HCT116 (cell line): ENCODE measurements around the gene SULT1B1. TPM values are rescaled to one million over a fixed set of nuclear protein-coding genes. Genes with fewer than 3 reads are reported as not detected.

Experiments
- ATAC-seq: fragments of 200-7000 bp; cut with Tn5 transposase; 2 replicates; pipeline ENCODE4 v1.9.1; 2020; ENCODE audit warnings: mild to moderate bottlenecking, moderate library complexity
- BruUV-seq: library from RNA; stranded (reverse); fragments of 400-500 nt; replicated peaks from 2 replicates; lab custom pipeline; 2021; lab: Mats Ljungman, UMichigan
- CTCF ChIA-PET: fragments of 300-600 bp; sonication (Branson Sonifier 250); formaldehyde crosslinking; loops from one replicate; lab custom pipeline; 2021; ENCODE audit warnings: antibody characterized with exemption; lab: Charles Lee
- POLR2A ChIA-PET: fragments of 300-600, 350-600 bp; sonication (Branson Sonifier 250); formaldehyde crosslinking; loops from one replicate; lab custom pipeline; 2021; ENCODE audit warnings: antibody characterized with exemption; lab: Charles Lee
- RAD21 ChIA-PET, 2 experiments: fragments of 300-600 bp; sonication (Branson Sonifier 250); formaldehyde crosslinking; loops; one replicate each; lab custom pipeline; 2023; ENCODE audit warnings: low total read pairs in 2 of 2; ENCODE audit not compliant: uncharacterized antibody in 2 of 2, unreplicated experiment in 2 of 2, low non-redundant PET in 1 of 2; lab: Charles Lee
- DNase-seq: peaks from one replicate; pipeline ENCODE4 v3.0.0-alpha.2; 2010; ENCODE audit warnings: low read depth, low spot score
- H2AFZ ChIP-seq: fragments of 200-600 bp; shearing (Covaris generic), sonication (generic); 2 replicates; pipeline ENCODE4 v1.6.1; 2017; ENCODE audit warnings: low read depth, mixed run types, mixed read lengths, antibody characterized with exemption, low read length; ENCODE audit not compliant: poor library complexity, severe bottlenecking
- H3K27ac ChIP-seq: 2 replicates; pipeline ENCODE4 v1.5.1; 2012; ENCODE audit warnings: low read depth, low read length
- H3K27me3 ChIP-seq: fragments of 200-600 bp; sonication (generic); 2 replicates; pipeline ENCODE4 v1.6.1; 2016; ENCODE audit warnings: mixed run types, low read length, mixed read lengths; ENCODE audit not compliant: insufficient read depth
- H3K36me3 ChIP-seq, 2 experiments: fragments of 200-500 bp in 1 of 2; fragments of 200-600 bp in 1 of 2; sonication (Bioruptor generic) in 1 of 2; sonication (generic) in 1 of 2; 2 replicates each; pipeline versions ENCODE4 v1.5.1 to v1.6.1; 2014 to 2016; ENCODE audit warnings: low read length in 2 of 2, inconsistent platforms in 1 of 2, mixed read lengths in 1 of 2, mixed run types in 1 of 2; ENCODE audit not compliant: insufficient read depth in 2 of 2, control insufficient read depth in 1 of 2
- H3K4me1 ChIP-seq, 2 experiments: fragments of 200-600 bp in 1 of 2; sonication (generic) in 1 of 2; 2 replicates each; pipeline versions ENCODE4 v1.5.1 to v1.6.1; 2012 to 2017; ENCODE audit warnings: low read length in 2 of 2, inconsistent platforms in 1 of 2, mild to moderate bottlenecking in 1 of 2, mixed read lengths in 1 of 2, mixed run types in 1 of 2, moderate library complexity in 1 of 2; ENCODE audit not compliant: insufficient read depth in 2 of 2, control insufficient read depth in 1 of 2
- H3K4me2 ChIP-seq: fragments of 200-600 bp; sonication (generic); 2 replicates; pipeline ENCODE4 v1.6.1; 2017; ENCODE audit warnings: mixed run types, low read length, mixed read lengths
- H3K4me3 ChIP-seq, 2 experiments: fragments of 200-600 bp in 1 of 2; sonication (generic) in 1 of 2; replicated peaks in 1 of 2; 2 replicates each; pipeline ENCODE4 v1.5.1; 2011 to 2016; ENCODE audit warnings: low read length in 2 of 2, control low read depth in 1 of 2, low read depth in 1 of 2, mild to moderate bottlenecking in 1 of 2, mixed read lengths in 1 of 2, mixed run types in 1 of 2
- H3K79me2 ChIP-seq: fragments of 200-600 bp; sonication (generic); 2 replicates; pipeline ENCODE4 v1.6.1; 2017; ENCODE audit warnings: mild to moderate bottlenecking, mixed run types, low read length, moderate library complexity, mixed read lengths; ENCODE audit not compliant: insufficient read depth
- H3K9ac ChIP-seq: fragments of 200-600 bp; sonication (generic); 2 replicates; pipeline ENCODE4 v1.6.1; 2016; ENCODE audit warnings: low read length, mixed read lengths
- H3K9me2 ChIP-seq: fragments of 200-600 bp; sonication (generic), shearing (Covaris generic); 2 replicates; pipeline ENCODE4 v1.6.1; 2017; ENCODE audit warnings: mixed run types, mild to moderate bottlenecking, moderate library complexity; ENCODE audit not compliant: insufficient read depth
- H3K9me3 ChIP-seq, 2 experiments: fragments of 200-500 bp in 1 of 2; fragments of 200-600 bp in 1 of 2; sonication (Bioruptor generic) in 1 of 2; sonication (generic) in 1 of 2; 2 replicates each; pipeline ENCODE4 v1.6.1; 2014 to 2017; ENCODE audit warnings: low read length in 2 of 2, mixed read lengths in 2 of 2, inconsistent platforms in 1 of 2, low read depth in 1 of 2, mild to moderate bottlenecking in 1 of 2, mixed run types in 1 of 2, moderate library complexity in 1 of 2; ENCODE audit not compliant: control insufficient read depth in 1 of 2, insufficient read depth in 1 of 2
- H4K20me1 ChIP-seq: fragments of 200-600 bp; sonication (generic), shearing (Covaris generic); 2 replicates; pipeline ENCODE4 v1.6.1; 2017; ENCODE audit warnings: mixed run types, mild to moderate bottlenecking, moderate library complexity; ENCODE audit not compliant: insufficient read depth
- ATF3 ChIP-seq: IDR thresholded peaks from 2 replicates; pipeline ENCODE4 v1.6.1; 2012
- CBX3 ChIP-seq: IDR thresholded peaks from 2 replicates; pipeline ENCODE4 v1.6.1; 2012; ENCODE audit warnings: low read depth
- CEBPB ChIP-seq: IDR thresholded peaks from 2 replicates; pipeline ENCODE4 v1.6.1; 2012; ENCODE audit warnings: low read depth
- CTCF ChIP-seq, 3 experiments: fragments of 200-600 bp in 1 of 3; sonication (generic) in 1 of 3; IDR thresholded peaks in 2 of 3; conservative IDR thresholded peaks in 1 of 3; 2 replicates each; pipeline ENCODE4 v1.5.1; 2012 to 2017; ENCODE audit warnings: low read depth in 2 of 3, low read length in 2 of 3, antibody characterized with exemption in 1 of 3, borderline replicate concordance in 1 of 3, control low read depth in 1 of 3, mild to moderate bottlenecking in 1 of 3, mixed read lengths in 1 of 3, mixed run types in 1 of 3, moderate library complexity in 1 of 3; ENCODE audit not compliant: insufficient read depth in 1 of 3
- ELF1 ChIP-seq: IDR thresholded peaks from 2 replicates; pipeline ENCODE4 v1.6.1; 2012; ENCODE audit warnings: low read depth, borderline replicate concordance
- JUND ChIP-seq: IDR thresholded peaks from 2 replicates; pipeline ENCODE4 v1.6.1; 2012
- MAX ChIP-seq: IDR thresholded peaks from 2 replicates; pipeline ENCODE4 v1.6.1; 2012
- POLR2A ChIP-seq: IDR thresholded peaks from 2 replicates; pipeline ENCODE4 v1.7.0; 2011; ENCODE audit warnings: borderline replicate concordance; ENCODE audit not compliant: insufficient read depth, insufficient read length; ENCODE audit errors: extremely low read depth
- POLR2AphosphoS5 ChIP-seq: IDR thresholded peaks from 2 replicates; pipeline ENCODE4 v1.6.1; 2011; ENCODE audit warnings: mild to moderate bottlenecking, low read depth, low read length, moderate library complexity
- RAD21 ChIP-seq: IDR thresholded peaks from 2 replicates; pipeline ENCODE4 v1.6.1; 2012; ENCODE audit warnings: low read depth, mild to moderate bottlenecking
- REST ChIP-seq: IDR thresholded peaks from 2 replicates; pipeline ENCODE4 v1.6.1; 2012; ENCODE audit warnings: low read depth
- SIN3A ChIP-seq: IDR thresholded peaks from 2 replicates; pipeline ENCODE4 v1.6.1; 2012; ENCODE audit warnings: low read depth
- SP1 ChIP-seq: IDR thresholded peaks from 2 replicates; pipeline ENCODE4 v1.6.1; 2012; ENCODE audit warnings: low read depth
- SRF ChIP-seq: IDR thresholded peaks from 2 replicates; pipeline ENCODE4 v1.6.1; 2012; ENCODE audit warnings: low read depth
- TCF7L2 ChIP-seq: IDR thresholded peaks from 2 replicates; pipeline ENCODE4 v1.7.0; 2011; ENCODE audit warnings: borderline replicate concordance, inconsistent platforms; ENCODE audit not compliant: insufficient read depth, insufficient read length; ENCODE audit errors: extremely low read depth
- YY1 ChIP-seq: IDR thresholded peaks from 2 replicates; pipeline ENCODE4 v1.6.1; 2011; ENCODE audit warnings: low read length, low read depth, moderate library complexity, mild to moderate bottlenecking; ENCODE audit not compliant: insufficient replicate concordance; ENCODE audit errors: extremely low read depth
- ZFX ChIP-seq: fragments of 450-650 bp; IDR thresholded peaks from 2 replicates; pipeline ENCODE4 v1.6.1; 2017
- ZNF274 ChIP-seq: fragments of 200-500 bp; sonication (Bioruptor generic); IDR thresholded peaks from 2 replicates; pipeline ENCODE4 v1.6.1; 2014; ENCODE audit warnings: mild to moderate bottlenecking, low read depth, low read length, inconsistent platforms
- intact Hi-C: fragments of 100-400 bp; cut with micrococcal nuclease; formaldehyde crosslinking; loops from 2 replicates; pipeline ENCODE4 v1.10.0; 2022
- total RNA-seq: library from RNA; stranded (reverse); gene quantifications from one replicate; pipeline ENCODE4 v1.2.1, GENCODE V29; 2021; ENCODE audit not compliant: unreplicated experiment

The SULT1B1 gene
- total RNA-seq, 1 experiment from 2014 or later, result 0.10 TPM

- Histone ChIP-seq H3K27ac (no peak overlapping the region), H3K79me2 (no peaks in the 10 kb centered on the region), H4K20me1 (no peaks in the 10 kb centered on the region), H3K9ac (no peak overlapping the region), H2AFZ (no peak overlapping the region), H3K4me2 (no peak overlapping the region), H3K9me2 (no peaks in the 10 kb centered on the region), H3K4me1 (no peaks in the 10 kb centered on the region), H3K27me3 (no peaks in the 10 kb centered on the region), H3K4me3 (no peak overlapping the region), H3K9me3 (no peaks in the 10 kb centered on the region), H3K36me3 (no peaks in the 10 kb centered on the region)
- no peak for DNase-seq
- intact Hi-C loops, result no loop called here
- BruUV-seq, result no TSS peak
- TF ChIP-seq ZFX, result no peak
- TF ChIP-seq CTCF (IDR thresholded peaks at IDR 0.05 in 2 of 3, conservative IDR thresholded peaks at IDR 0.05 in 1 of 3; ENCODE audit: borderline replicate concordance in 1 of 3, insufficient read depth in 1 of 3, low read depth in 2 of 3, low read length in 2 of 3), result no peak
- no peak for TF ChIP-seq TCF7L2
- TF ChIP-seq ELF1, result no peak
- no peak for TF ChIP-seq REST
- no peak for TF ChIP-seq ATF3
- no peak for TF ChIP-seq SRF
- no peak for TF ChIP-seq POLR2AphosphoS5
- no peak for TF ChIP-seq YY1
- no peak for TF ChIP-seq ZNF274
- no peak for TF ChIP-seq POLR2A
- no peak for TF ChIP-seq RAD21
- no peak for TF ChIP-seq SP1
- TF ChIP-seq MAX, result no peak
- TF ChIP-seq CEBPB, result no peak
- TF ChIP-seq CBX3, result no peak
- TF ChIP-seq SIN3A, result no peak
- no peak for TF ChIP-seq JUND
- ChIA-PET POLR2A (no interaction called here), CTCF (no interaction called here), RAD21 (no interaction called here)
- ATAC-seq, result no peak
Measured at GRCh38 chr4:69727926-69728325, 32.5 kb downstream of the SULT1B1 start.
